Activated CD4-positive, CD25-positive, alpha-beta regulatory T cell treated with anti-CD3 and anti-CD28 coated beads, Interleukin-2, amount 50 U/mL, for 16 hours (primary cell): Measurements from ENCODE around the gene DERL2.
"Not testable (repeated sequence)": the region's sequence is repeated elsewhere in the genome, so short reads cannot be mapped to it uniquely, and the experiment has no call there.

Experiments
- DNase-seq: peaks from one replicate; pipeline ENCODE4 v3.0.0-alpha.2; 2020; ENCODE audit warnings: low read depth, low spot score

The DERL2 gene

GRCh38 chr17:5437721-5438317 is 48.2 kb downstream of the DERL2 start:
- DNase-seq: no peak

- not testable (repeated sequence) for DNase-seq
These were observed 50.1 kb downstream of the DERL2 start for GRCh38 chr17:5435781-5436315.

- DNase-seq: no peak
These were observed 51.0 kb downstream of the DERL2 start for GRCh38 chr17:5434984-5435383.

- DNase-seq: no peak
These were observed 53.9 kb downstream of the DERL2 start for GRCh38 chr17:5431949-5432556.

GRCh38 chr17:5431234-5431633 is 54.7 kb downstream of the DERL2 start:
- DNase-seq: not testable (repeated sequence)

- no peak for DNase-seq
These were observed 55.5 kb downstream of the DERL2 start for GRCh38 chr17:5430413-5430999.

- no peak for DNase-seq
These were observed 56.6 kb downstream of the DERL2 start for GRCh38 chr17:5429191-5429887.

GRCh38 chr17:5425826-5426225 is 60.2 kb downstream of the DERL2 start:
- DNase-seq: no peak

- DNase-seq: no peak
These were observed 61.1 kb downstream of the DERL2 start for GRCh38 chr17:5424909-5425308.

GRCh38 chr17:5422505-5422904 is 63.5 kb downstream of the DERL2 start:
- DNase-seq: no peak
